Epithelial cell of proximal tubule (primary cell): Measurements from ENCODE around the gene TJP2. TPM values are rescaled to one million over a fixed set of nuclear protein-coding genes. Genes with fewer than 3 reads are reported as not detected.

Source experiments
- DNase-seq: peaks from one replicate; pipeline ENCODE4 v3.0.0-alpha.2; 2011; ENCODE audit warnings: low read depth
- H3K4me3 ChIP-seq: 2 replicates; pipeline ENCODE4 v1.5.1; 2011; ENCODE audit warnings: low read depth, mild to moderate bottlenecking, low read length
- CTCF ChIP-seq: conservative IDR thresholded peaks from 2 replicates; pipeline ENCODE4 v1.5.1; 2012; ENCODE audit warnings: low read depth, mild to moderate bottlenecking, low read length
- total RNA-seq: library from RNA; depleted of rRNA; stranded (reverse); fragments of >200 nt; gene quantifications from 2 replicates; pipeline ENCODE4 v1.2.3, GENCODE V29; 2015

Gene TJP2
- total RNA-seq, 1 donor from 2014 or later = 335 TPM

GRCh38 chr9:69319324-69320025 lies 145.4 kb downstream of the TJP2 start:
- no peak overlapping the region for H3K4me3 ChIP-seq
- no peak for DNase-seq
- TF ChIP-seq CTCF = no peak

DNA sequence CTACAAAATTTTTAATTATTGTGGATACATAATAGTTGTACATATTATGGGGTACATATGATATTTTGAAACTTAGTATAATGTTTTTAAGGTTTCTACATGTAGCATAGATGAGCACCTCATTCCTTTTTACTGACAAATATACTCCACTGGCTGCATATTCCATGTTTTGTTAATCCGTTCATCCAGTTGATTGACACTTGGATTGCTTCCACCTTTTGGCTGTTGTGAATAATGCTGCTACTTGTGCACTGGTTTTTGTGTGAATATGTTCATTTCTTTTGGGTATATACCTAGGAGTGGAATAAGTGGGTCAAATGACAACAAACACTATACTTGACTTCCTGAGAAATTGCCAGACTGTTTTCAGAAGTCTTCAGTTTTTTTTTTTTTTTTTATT lies 148.2 kb downstream of the TJP2 start:
- H3K4me3 ChIP-seq = no peak overlapping the region
- TF ChIP-seq CTCF = no peak
- no peak for DNase-seq

GRCh38 chr9:69323861-69324260 lies 149.8 kb downstream of the TJP2 start:
- DNase-seq = no peak
- H3K4me3 ChIP-seq = no peak overlapping the region
- TF ChIP-seq CTCF = no peak

Other genes with a start within 250 kb of the TJP2 start
- gene PRKACG, start 160.2 kb upstream of the TJP2 start, total RNA-seq = not detected in 2 replicates
- 1.6 and 20.3 TPM in 2 replicates for gene FXN, start 138.5 kb upstream of the TJP2 start, total RNA-seq
- gene ENTREP1, start 150.9 kb downstream of the TJP2 start, total RNA-seq = 0.87 and 4.6 TPM in 2 replicates